VCaP (cell line): ENCODE data around the gene CEP295NL.
"Not testable (repeated sequence)": the region's sequence is repeated elsewhere in the genome, so short reads cannot be mapped to it uniquely, and the experiment has no call there.

ENCODE experiments used
- H3K27ac ChIP-seq: fragments of 450-650 bp; 2 replicates; pipeline ENCODE4 v1.5.1; 2017
- CTCF ChIP-seq: fragments of 450-650 bp; conservative IDR thresholded peaks from 2 replicates; pipeline ENCODE4 v1.5.1; 2017; ENCODE audit warnings: mild to moderate bottlenecking, moderate library complexity

Gene CEP295NL

GRCh38 chr17:78910497-78911284 is 7.7 kb upstream of the CEP295NL start:
- TF ChIP-seq CTCF: no peak

GRCh38 chr17:78908426-78908825 is 5.4 kb upstream of the CEP295NL start:
- no peak for TF ChIP-seq CTCF
- no peak overlapping the region for H3K27ac ChIP-seq

More at GRCh38 chr17:78910497-78911284, 7.7 kb upstream of the CEP295NL start:
- no peak overlapping the region for H3K27ac ChIP-seq

GRCh38 chr17:78905541-78905940 is 2.5 kb upstream of the CEP295NL start:
- no peak for TF ChIP-seq CTCF
- H3K27ac ChIP-seq: no peak overlapping the region

- no peak for TF ChIP-seq CTCF
Observed at GRCh38 chr17:78905116-78905515, 2.1 kb upstream of the CEP295NL start.

GRCh38 chr17:78904371-78904770 is 1.4 kb upstream of the CEP295NL start:
- TF ChIP-seq CTCF: no peak
- no peak overlapping the region for H3K27ac ChIP-seq

More at GRCh38 chr17:78905116-78905515, 2.1 kb upstream of the CEP295NL start:
- no peak overlapping the region for H3K27ac ChIP-seq

GRCh38 chr17:78902231-78902630 is 770 bp downstream of the CEP295NL start:
- not testable (repeated sequence) for H3K27ac ChIP-seq

- no peak overlapping the region for H3K27ac ChIP-seq
- TF ChIP-seq CTCF: no peak
Observed at GRCh38 chr17:78901806-78902205, 1.2 kb downstream of the CEP295NL start.

GRCh38 chr17:78900816-78901215 is 2.2 kb downstream of the CEP295NL start:
- H3K27ac ChIP-seq: no peak overlapping the region
- TF ChIP-seq CTCF: no peak
